ENCODE data around the gene CDH13. TPM values are rescaled to one million over a fixed set of nuclear protein-coding genes. Genes with fewer than 3 reads are reported as not detected.

The CDH13 gene
- total and polyA plus RNA-seq, 8 donors = 0.12 to 21.4 (median 1.7) TPM; not detected in 1

- intact Hi-C loops (cut with DNase I; ENCODE audit: low total_unique reads) = no loop called here
- H3K9me3 ChIP-seq = no peaks in the 10 kb centered on the region
- no peak overlapping the region for H3K4me3 ChIP-seq
- 88 to 97% (median 94%) methylated on average over 6 of the region's 6 CpGs for WGBS, 5 donors
- H3K36me3 ChIP-seq = no peaks in the 10 kb centered on the region
- no peak for DNase-seq
- TF ChIP-seq POLR2AphosphoS5 (IDR thresholded peaks at IDR 0.05) (no peak), POLR2A (IDR thresholded peaks at IDR 0.05) (no peak), EP300 (IDR thresholded peaks at IDR 0.05) (no peak), CTCF (IDR thresholded peaks at IDR 0.05) (no peak)
- H3K27me3 ChIP-seq = peaks cover 0 to 10% (median 0%) of the 10 kb centered on the region in 3 donors
- no peak overlapping the region for H3K27ac ChIP-seq
- H3K4me1 ChIP-seq = no peaks in the 10 kb centered on the region
These were observed 559.1 kb downstream of the CDH13 start for GRCh38 chr16:83185902-83186301.

DNA sequence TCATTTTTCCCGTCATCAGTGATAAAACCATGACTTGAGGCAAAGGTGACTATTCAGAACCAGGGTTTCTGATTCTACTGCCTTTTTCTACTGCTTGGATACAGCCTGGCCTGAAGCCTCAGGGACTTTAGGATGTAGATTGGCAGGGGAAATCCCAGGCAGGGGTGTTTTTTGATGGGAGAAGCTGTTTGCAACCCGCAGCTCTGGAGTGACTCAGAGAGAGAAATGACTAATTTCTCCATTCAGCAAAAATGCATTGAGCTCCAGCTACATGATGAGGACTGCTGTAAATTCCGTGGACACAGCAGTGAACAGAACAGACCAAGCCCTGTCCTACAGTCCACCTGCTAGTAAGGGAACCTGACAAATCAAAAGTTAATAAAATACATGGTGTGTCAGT is 560.6 kb downstream of the CDH13 start:
- Histone ChIP-seq H3K27me3 (no peaks in the 10 kb centered on the region), H3K27ac (no peak overlapping the region), H3K36me3 (no peaks in the 10 kb centered on the region), H3K4me1 (no peaks in the 10 kb centered on the region), H3K4me3 (no peak overlapping the region), H3K9me3 (no peaks in the 10 kb centered on the region)
- TF ChIP-seq POLR2A (IDR thresholded peaks at IDR 0.05) (no peak), EP300 (IDR thresholded peaks at IDR 0.05) (no peak), CTCF (IDR thresholded peaks at IDR 0.05) (no peak), POLR2AphosphoS5 (IDR thresholded peaks at IDR 0.05) (no peak)
- 51 to 63% (median 57%) methylated on average over 3 of the region's 3 CpGs for WGBS, 5 donors
- intact Hi-C loops (cut with DNase I; ENCODE audit: low total_unique reads) = no loop called here
- no peak for DNase-seq

- Histone ChIP-seq H3K4me1 (no peaks in the 10 kb centered on the region), H3K27ac (no peak overlapping the region), H3K9me3 (no peaks in the 10 kb centered on the region), H3K36me3 (no peaks in the 10 kb centered on the region), H3K4me3 (no peak overlapping the region), H3K27me3 (peaks cover 0 to 7% (median 0%) of the 10 kb centered on the region in 3 donors)
- no peak for TF ChIP-seq POLR2AphosphoS5 (IDR thresholded peaks at IDR 0.05)
- no peak for TF ChIP-seq CTCF (IDR thresholded peaks at IDR 0.05)
- no peak for TF ChIP-seq POLR2A (IDR thresholded peaks at IDR 0.05)
- TF ChIP-seq EP300 (IDR thresholded peaks at IDR 0.05) = no peak
- intact Hi-C loops (cut with DNase I; ENCODE audit: low total_unique reads) = no loop called here
- 76 to 86% (median 82%) methylated on average over 3 of the region's 3 CpGs for WGBS, 5 donors
- DNase-seq = no peak
These were observed 570.0 kb downstream of the CDH13 start for GRCh38 chr16:83196796-83197195.

DNA sequence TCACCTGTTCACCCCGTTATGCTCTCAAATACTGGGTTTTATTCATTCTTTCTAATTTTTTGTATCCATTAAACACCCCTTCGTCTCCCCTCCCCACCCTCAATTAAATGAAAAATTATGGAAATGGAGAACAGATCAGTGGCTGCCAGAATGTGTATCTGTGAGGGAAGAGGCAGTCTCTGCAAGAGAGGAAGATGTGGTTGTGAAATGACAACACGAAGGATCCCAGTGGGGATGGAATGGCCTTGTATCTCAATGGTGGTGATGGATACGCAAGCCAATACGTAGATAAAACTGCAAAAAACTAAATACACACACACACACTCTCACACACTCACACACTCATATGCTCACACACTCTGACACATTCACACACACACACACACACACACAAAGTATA is 570.7 kb downstream of the CDH13 start:
- no peaks in the 10 kb centered on the region for H3K9me3 ChIP-seq
- intact Hi-C loops (cut with DNase I; ENCODE audit: low total_unique reads) = no loop called here
- no peak overlapping the region for H3K4me3 ChIP-seq
- WGBS, 5 donors = 80 to 93% (median 86%) methylated on average over 5 of the region's 5 CpGs
- TF ChIP-seq CTCF (IDR thresholded peaks at IDR 0.05) (no peak), POLR2A (IDR thresholded peaks at IDR 0.05) (no peak), POLR2AphosphoS5 (IDR thresholded peaks at IDR 0.05) (no peak), EP300 (IDR thresholded peaks at IDR 0.05) (no peak)
- peaks cover 0 to 7% (median 0%) of the 10 kb centered on the region in 3 donors for H3K27me3 ChIP-seq
- H3K4me1 ChIP-seq = no peaks in the 10 kb centered on the region
- no peak overlapping the region for H3K27ac ChIP-seq
- DNase-seq = no peak
- H3K36me3 ChIP-seq = no peaks in the 10 kb centered on the region
